PC-9 (cell line): ENCODE measurements around the gene PGA3.

Experiments
- CTCF ChIP-seq: fragments of 200-600 bp; sonication (generic); conservative IDR thresholded peaks from 2 replicates; pipeline ENCODE4 v1.6.1; 2017; ENCODE audit warnings: mixed run types, antibody characterized with exemption, mild to moderate bottlenecking, moderate library complexity
- EZH2 ChIP-seq: fragments of 200-600 bp; sonication (generic); IDR thresholded peaks from 2 replicates; pipeline ENCODE4 v1.8.0; 2017; ENCODE audit warnings: antibody characterized with exemption, low read depth

GRCh38 chr11:61160487-61161189 is 42.7 kb upstream of the PGA3 start:
- TF ChIP-seq EZH2 (no peak), CTCF (no peak)
